GM23338 (cell line): ENCODE results near the gene SLC22A25. TPM values are rescaled to one million over a fixed set of nuclear protein-coding genes. Genes with fewer than 3 reads are reported as not detected.
"Not testable (repeated sequence)": the region's sequence is repeated elsewhere in the genome, so short reads cannot be mapped to it uniquely, and the experiment has no call there.

Source experiments
- ATAC-seq: fragments of 200-7000 bp; cut with Tn5 transposase; 3 replicates; pipeline ENCODE4 v1.9.1; 2020
- DNase-seq: peaks from one replicate; pipeline ENCODE4 v3.0.0-alpha.2; 2015; ENCODE audit warnings: low spot score
- H2AFZ ChIP-seq: fragments of 200-600 bp; sonication (generic); 2 replicates; pipeline ENCODE4 v1.8.0; 2016; ENCODE audit warnings: antibody characterized with exemption, mild to moderate bottlenecking, moderate library complexity
- H3F3A ChIP-seq: fragments of 200-600 bp; sonication (generic); replicated peaks from 2 replicates; pipeline ENCODE4 v1.8.0; 2017; ENCODE audit warnings: antibody characterized with exemption, mixed run types, low read depth
- H3K27ac ChIP-seq: fragments of 200-600 bp; sonication (generic); 2 replicates; pipeline ENCODE4 v1.6.1; 2016; ENCODE audit warnings: low read depth
- H3K27me3 ChIP-seq: fragments of 200-600 bp; sonication (generic); 2 replicates; pipeline ENCODE4 v1.8.0; 2016; ENCODE audit warnings: mild to moderate bottlenecking, mixed run types, moderate library complexity; ENCODE audit not compliant: insufficient read depth
- H3K36me3 ChIP-seq: fragments of 200-600 bp; sonication (generic); 2 replicates; pipeline ENCODE4 v1.8.0; 2016; ENCODE audit warnings: mild to moderate bottlenecking; ENCODE audit not compliant: insufficient read depth
- H3K4me1 ChIP-seq: fragments of 200-600 bp; sonication (generic); 2 replicates; pipeline ENCODE4 v1.8.0; 2016; ENCODE audit warnings: mild to moderate bottlenecking, moderate library complexity; ENCODE audit not compliant: insufficient read depth
- H3K4me2 ChIP-seq: fragments of 200-600 bp; sonication (generic); 2 replicates; pipeline ENCODE4 v1.7.1; 2017; ENCODE audit warnings: mixed run types
- H3K4me3 ChIP-seq: fragments of 200-600 bp; sonication (generic); 2 replicates; pipeline ENCODE4 v1.6.1; 2016; ENCODE audit warnings: mixed run types
- H3K79me2 ChIP-seq: fragments of 200-600 bp; sonication (generic); replicated peaks from 2 replicates; pipeline ENCODE4 v1.8.0; 2017; ENCODE audit warnings: mild to moderate bottlenecking; ENCODE audit not compliant: insufficient read depth
- H3K9me2 ChIP-seq: fragments of 200-600 bp; sonication (generic); 2 replicates; pipeline ENCODE4 v1.8.0; 2017; ENCODE audit not compliant: insufficient read depth
- H4K20me1 ChIP-seq: fragments of 200-600 bp; sonication (generic); replicated peaks from 2 replicates; pipeline ENCODE4 v1.8.0; 2017; ENCODE audit warnings: mild to moderate bottlenecking; ENCODE audit not compliant: insufficient read depth
- H3K27ac Mint-ChIP-seq: 2 replicates; pipeline ENCODE4 v1.8.0; 2020; ENCODE audit warnings: inconsistent platforms, mild to moderate bottlenecking, moderate library complexity, mixed read lengths
- H3K27me3 Mint-ChIP-seq: 3 replicates; pipeline ENCODE4 v1.8.0; 2022; ENCODE audit warnings: low read depth, mild to moderate bottlenecking, moderate library complexity, mixed read lengths, inconsistent platforms; ENCODE audit not compliant: insufficient read depth, poor library complexity
- H3K36me3 Mint-ChIP-seq: 3 replicates; pipeline ENCODE4 v1.8.0; 2021; ENCODE audit warnings: low read depth, mild to moderate bottlenecking, inconsistent platforms, moderate library complexity, mixed read lengths
- H3K4me1 Mint-ChIP-seq: 3 replicates; pipeline ENCODE4 v1.8.0; 2020; ENCODE audit warnings: mild to moderate bottlenecking, inconsistent platforms, mixed read lengths
- H3K4me3 Mint-ChIP-seq: 3 replicates; pipeline ENCODE4 v1.8.0; 2021; ENCODE audit warnings: moderate library complexity, mild to moderate bottlenecking, inconsistent platforms, mixed read lengths
- H3K9me3 Mint-ChIP-seq: 3 replicates; pipeline ENCODE4 v1.8.0; 2020; ENCODE audit warnings: moderate library complexity, mild to moderate bottlenecking, inconsistent platforms, mixed read lengths
- CREB1 ChIP-seq: fragments of 250-450 bp; sonication (Bioruptor Pico); IDR thresholded peaks from 2 replicates; pipeline ENCODE4 v1.5.0; 2020; ENCODE audit warnings: low read depth, mild to moderate bottlenecking, moderate library complexity
- CTCF ChIP-seq, 2 experiments: fragments of 200-600 bp in 1 of 2; sonication (generic) in 1 of 2; conservative IDR thresholded peaks; 2 replicates each; pipeline versions ENCODE4 v1.5.1 to v1.6.1; 2016 to 2017; ENCODE audit warnings: antibody characterized with exemption in 2 of 2, low read depth in 2 of 2, mild to moderate bottlenecking in 2 of 2, moderate library complexity in 1 of 2
- ETS1 ChIP-seq: IDR thresholded peaks from 2 replicates; pipeline ENCODE4 v1.6.1; 2016; ENCODE audit warnings: antibody characterized with exemption
- EZH2 ChIP-seq: fragments of 200-600 bp; sonication (generic); IDR thresholded peaks from one replicate; pipeline ENCODE4 v1.8.0; 2017; ENCODE audit warnings: antibody characterized with exemption, mild to moderate bottlenecking, low read depth; ENCODE audit not compliant: unreplicated experiment
- EZH2phosphoT487 ChIP-seq: fragments of 200-600 bp; sonication (generic); IDR thresholded peaks from one replicate; pipeline ENCODE4 v1.8.1; 2018; ENCODE audit warnings: antibody characterized with exemption; ENCODE audit not compliant: unreplicated experiment
- JUNB ChIP-seq: IDR thresholded peaks from one replicate; pipeline ENCODE4 v1.6.1; 2016; ENCODE audit warnings: antibody characterized with exemption; ENCODE audit not compliant: unreplicated experiment
- NANOG ChIP-seq: IDR thresholded peaks from 2 replicates; pipeline ENCODE4 v1.6.1; 2016; ENCODE audit warnings: antibody characterized with exemption, borderline replicate concordance
- POLR2AphosphoS5 ChIP-seq: IDR thresholded peaks from 2 replicates; pipeline ENCODE4 v1.6.1; 2016; ENCODE audit warnings: antibody characterized with exemption, low read depth
- ZNF114 ChIP-seq: fragments of 250-450 bp; sonication (Bioruptor Pico); IDR thresholded peaks from 2 replicates; pipeline ENCODE4 v1.5.0; 2020; ENCODE audit warnings: mild to moderate bottlenecking, moderate library complexity
- ZNF331 ChIP-seq: fragments of 250-450 bp; sonication (Bioruptor Pico); IDR thresholded peaks from 2 replicates; pipeline ENCODE4 v1.5.0; 2020; ENCODE audit warnings: low read depth, mild to moderate bottlenecking, moderate library complexity
- ZNF462 ChIP-seq: fragments of 250-450 bp; sonication (Bioruptor Pico); IDR thresholded peaks from 2 replicates; pipeline ENCODE4 v1.5.0; 2020; ENCODE audit warnings: mild to moderate bottlenecking, moderate library complexity
- polyA plus RNA-seq: library from polyadenylated mRNA; unstranded; fragments of >200 nt; fragmentation: Nextera tagmentation; extraction: Ambion mirVana; gene quantifications from 2 replicates; pipeline ENCODE4 v1.2.1, GENCODE V29; 2016
- total RNA-seq: library from RNA; depleted of rRNA; stranded (reverse); fragments of >200 nt; shearing (Covaris generic); gene quantifications from 2 replicates; pipeline ENCODE4 v1.2.3, GENCODE V29; 2014

SLC22A25 gene
- total and polyA plus RNA-seq, 2 experiments from 2014 or later = not detected

- Histone ChIP-seq H3K4me3 (no peak overlapping the region), H4K20me1 (no peaks in the 10 kb centered on the region), H3K4me2 (no peak overlapping the region), H3F3A (no peaks in the 10 kb centered on the region), H3K4me1 (peaks cover 5% of the 10 kb centered on the region; the same call in 1 of the 2 replicates), H2AFZ (no peak overlapping the region), H3K27me3 (no peaks in the 10 kb centered on the region), H3K9me2 (peaks cover 19% of the 10 kb centered on the region; the same call in 1 of the 2 replicates), H3K79me2 (no peaks in the 10 kb centered on the region), H3K36me3 (no peaks in the 10 kb centered on the region), H3K27ac (no peak overlapping the region)
- H3K4me3 Mint-ChIP-seq = no peak overlapping the region
- ATAC-seq = no peak
- H3K4me1 Mint-ChIP-seq = peaks cover 6% of the 10 kb centered on the region; the same call in 2 of the 3 replicates
- H3K27ac Mint-ChIP-seq = no peak overlapping the region
- H3K27me3 Mint-ChIP-seq = peaks cover 2% of the 10 kb centered on the region
- H3K9me3 Mint-ChIP-seq = no peaks in the 10 kb centered on the region
- no peak for TF ChIP-seq CTCF (conservative IDR thresholded peaks at IDR 0.05; ENCODE audit: low read depth in 2 of 2)
- TF ChIP-seq CREB1 = no peak
- TF ChIP-seq EZH2phosphoT487 = no peak
- TF ChIP-seq JUNB = no peak
- TF ChIP-seq ETS1 = no peak
- no peak for TF ChIP-seq NANOG
- TF ChIP-seq ZNF114 = no peak
- no peak for TF ChIP-seq ZNF331 (CRISPR knock-in tag)
- TF ChIP-seq ZNF462 (CRISPR knock-in tag) = no peak
- TF ChIP-seq EZH2 = no peak
- TF ChIP-seq POLR2AphosphoS5 = no peak
- no peaks in the 10 kb centered on the region for H3K36me3 Mint-ChIP-seq
- no peak for DNase-seq
Measured at GRCh38 chr11:63248966-63249365, 5.6 kb upstream of the SLC22A25 start.

- H3K4me3 Mint-ChIP-seq, H3K27ac Mint-ChIP-seq, H3K36me3 ChIP-seq, H3K27me3 Mint-ChIP-seq, H3K4me1 Mint-ChIP-seq, H3K27me3 ChIP-seq, H3K4me1 ChIP-seq, DNase-seq, H3F3A ChIP-seq, H3K4me3 ChIP-seq, H3K4me2 ChIP-seq, ATAC-seq, H3K9me3 Mint-ChIP-seq, H3K36me3 Mint-ChIP-seq, H3K27ac ChIP-seq, H4K20me1 ChIP-seq, H3K79me2 ChIP-seq: not testable (repeated sequence)
- Histone ChIP-seq H3K9me2 (peaks cover 19% of the 10 kb centered on the region), H2AFZ (peak overlapping the region; percentile 76; the same call in 1 of the 2 replicates)
Measured at GRCh38 chr11:63247237-63248002, 4.0 kb upstream of the SLC22A25 start.
